ENCODE measurements around the gene DHCR7. TPM values are rescaled to one million over a fixed set of nuclear protein-coding genes. Genes with fewer than 3 reads are reported as not detected.

The DHCR7 gene
- total and polyA plus RNA-seq, 7 donors, result 4.9 to 15.1 (median 8.4) TPM

DNA sequence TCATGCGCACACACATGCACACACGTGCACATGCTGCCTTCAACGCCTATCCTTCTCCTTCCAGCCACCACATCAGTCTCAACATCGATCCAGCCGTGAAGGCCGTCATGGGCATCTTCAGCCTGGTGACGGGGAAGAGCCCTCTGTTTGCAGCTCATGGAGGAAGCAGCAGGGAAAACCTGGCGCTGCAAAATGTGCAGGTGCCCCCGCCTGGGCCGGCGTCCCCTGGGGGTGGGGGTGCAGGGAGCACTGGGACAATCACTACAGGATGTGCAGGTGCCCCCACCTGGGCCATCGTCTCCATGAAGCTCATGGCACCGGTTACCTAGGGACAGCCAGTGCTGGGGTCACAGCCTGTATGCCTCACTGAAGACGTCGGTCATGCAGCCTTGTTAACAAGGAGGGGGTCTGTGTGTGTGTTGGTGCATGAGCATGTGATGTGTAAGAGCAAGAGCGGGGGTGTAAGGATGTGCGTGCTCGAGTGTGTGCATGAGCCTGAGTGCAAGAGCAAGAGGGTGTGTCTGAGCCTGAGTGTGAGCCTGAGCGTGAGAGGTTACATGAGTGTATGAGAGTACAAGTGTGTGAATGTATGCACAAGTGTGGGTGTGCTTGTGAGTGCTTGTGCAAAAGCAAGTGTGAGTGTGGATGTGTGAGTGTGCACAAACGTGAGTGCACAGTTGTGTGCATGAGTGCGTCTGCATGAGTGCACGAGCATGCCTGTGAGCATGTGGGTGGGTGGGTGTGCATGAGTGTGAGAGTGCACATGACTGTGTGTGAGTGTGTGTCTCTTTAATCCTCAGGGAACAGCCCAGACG lies 36.3 kb upstream of the DHCR7 start:
- 92 to 93% (median 93%) methylated on average over 23 of the region's 23 CpGs for WGBS, 3 donors
- Histone ChIP-seq H3K4me3 (no peak overlapping the region), H3K4me1 (no peaks in the 10 kb centered on the region), H3K27me3 (ENCODE audit: insufficient read depth in 3 of 3, low read length in 2 of 3) (no peaks in the 10 kb centered on the region), H3K36me3 (ENCODE audit: insufficient read depth in 1 of 2, low read depth in 1 of 2) (peaks cover 0 to 74% of the 10 kb centered on the region in 2 donors), H3K9me3 (no peaks in the 10 kb centered on the region), H3K27ac (no peak overlapping the region)
- DNase-seq (no peak), ATAC-seq (no peak)
- intact Hi-C loops (cut with DNase I), result no loop called here
- TF ChIP-seq, protein P1, sequence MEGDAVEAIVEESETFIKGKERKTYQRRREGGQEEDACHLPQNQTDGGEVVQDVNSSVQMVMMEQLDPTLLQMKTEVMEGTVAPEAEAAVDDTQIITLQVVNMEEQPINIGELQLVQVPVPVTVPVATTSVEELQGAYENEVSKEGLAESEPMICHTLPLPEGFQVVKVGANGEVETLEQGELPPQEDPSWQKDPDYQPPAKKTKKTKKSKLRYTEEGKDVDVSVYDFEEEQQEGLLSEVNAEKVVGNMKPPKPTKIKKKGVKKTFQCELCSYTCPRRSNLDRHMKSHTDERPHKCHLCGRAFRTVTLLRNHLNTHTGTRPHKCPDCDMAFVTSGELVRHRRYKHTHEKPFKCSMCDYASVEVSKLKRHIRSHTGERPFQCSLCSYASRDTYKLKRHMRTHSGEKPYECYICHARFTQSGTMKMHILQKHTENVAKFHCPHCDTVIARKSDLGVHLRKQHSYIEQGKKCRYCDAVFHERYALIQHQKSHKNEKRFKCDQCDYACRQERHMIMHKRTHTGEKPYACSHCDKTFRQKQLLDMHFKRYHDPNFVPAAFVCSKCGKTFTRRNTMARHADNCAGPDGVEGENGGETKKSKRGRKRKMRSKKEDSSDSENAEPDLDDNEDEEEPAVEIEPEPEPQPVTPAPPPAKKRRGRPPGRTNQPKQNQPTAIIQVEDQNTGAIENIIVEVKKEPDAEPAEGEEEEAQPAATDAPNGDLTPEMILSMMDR (IDR thresholded peaks at IDR 0.05), result no peak

DNA sequence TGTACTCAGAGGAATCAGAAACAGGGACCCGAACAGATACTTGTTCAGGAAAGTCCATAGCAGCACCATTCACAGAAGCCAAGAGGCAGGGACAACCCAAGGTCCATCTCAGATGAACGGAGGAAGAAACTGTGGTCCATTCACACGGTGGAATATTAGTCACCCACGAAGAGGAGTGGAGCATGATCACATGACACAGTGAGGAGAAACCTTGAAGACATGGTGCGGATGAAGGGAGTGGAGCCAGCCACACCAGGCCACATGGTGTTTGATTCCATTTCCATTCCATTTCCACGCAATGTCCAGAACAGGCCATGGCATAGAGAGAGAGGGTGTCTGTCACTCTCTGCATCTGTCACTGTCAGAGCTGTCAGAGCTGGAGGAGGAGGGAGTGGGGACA lies 35.5 kb upstream of the DHCR7 start:
- ATAC-seq, result no peak
- DNase-seq, result no peak
- intact Hi-C loops (cut with DNase I), result no loop called here
- H3K4me3 ChIP-seq, result no peak overlapping the region
- H3K36me3 ChIP-seq (ENCODE audit: insufficient read depth in 1 of 2, low read depth in 1 of 2), result peaks cover 0 to 78% of the 10 kb centered on the region in 2 donors
- H3K4me1 ChIP-seq, result no peaks in the 10 kb centered on the region
- TF ChIP-seq, protein P1 (IDR thresholded peaks at IDR 0.05), result no peak
- no peaks in the 10 kb centered on the region for H3K27me3 ChIP-seq (ENCODE audit: insufficient read depth in 3 of 3, low read length in 2 of 3)
- 96 to 98% (median 98%) methylated on average over 6 of the region's 6 CpGs for WGBS, 3 donors
- no peaks in the 10 kb centered on the region for H3K9me3 ChIP-seq
- no peak overlapping the region for H3K27ac ChIP-seq

DNA sequence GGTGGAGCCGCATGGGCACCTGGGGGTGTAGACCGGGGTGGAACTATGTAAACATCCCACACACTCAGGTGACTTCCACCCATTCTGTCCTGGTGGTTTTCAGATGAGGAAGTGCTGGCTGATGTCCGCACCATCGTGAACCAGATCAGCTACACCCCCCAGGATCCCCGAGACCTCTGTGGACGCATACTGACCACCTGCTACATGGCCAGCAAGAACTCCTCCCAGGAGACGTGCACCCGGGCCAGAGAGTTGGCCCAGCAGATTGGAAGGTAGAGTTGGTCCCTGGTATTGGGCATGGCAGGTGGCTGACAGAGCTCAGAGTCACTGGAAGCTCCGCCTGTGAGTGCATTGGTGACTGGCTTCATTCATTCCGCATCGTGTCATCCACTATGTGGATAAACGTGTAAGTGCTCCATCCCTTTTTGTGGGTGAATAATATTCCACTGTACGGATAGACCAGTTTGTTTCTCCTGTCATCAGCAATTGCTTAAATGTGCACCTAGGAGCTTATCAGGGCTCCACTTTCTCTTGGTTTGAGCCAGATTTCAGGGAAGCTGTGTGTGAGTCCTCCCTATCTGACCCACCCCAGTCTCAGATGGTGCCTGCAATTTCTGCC lies 34.7 kb upstream of the DHCR7 start:
- Histone ChIP-seq H3K4me1 (no peaks in the 10 kb centered on the region), H3K4me3 (no peak overlapping the region), H3K9me3 (no peaks in the 10 kb centered on the region), H3K27me3 (ENCODE audit: insufficient read depth in 3 of 3, low read length in 2 of 3) (no peaks in the 10 kb centered on the region), H3K27ac (no peak overlapping the region), H3K36me3 (ENCODE audit: insufficient read depth in 1 of 2, low read depth in 1 of 2) (peaks cover 0 to 86% of the 10 kb centered on the region in 2 donors)
- ATAC-seq, result no peak
- TF ChIP-seq, protein P1 (IDR thresholded peaks at IDR 0.05), result no peak
- intact Hi-C loops (cut with DNase I), result no loop called here
- DNase-seq, result no peak
- WGBS, 3 donors, result 96 to 98% (median 97%) methylated on average over 13 of the region's 13 CpGs

DNA sequence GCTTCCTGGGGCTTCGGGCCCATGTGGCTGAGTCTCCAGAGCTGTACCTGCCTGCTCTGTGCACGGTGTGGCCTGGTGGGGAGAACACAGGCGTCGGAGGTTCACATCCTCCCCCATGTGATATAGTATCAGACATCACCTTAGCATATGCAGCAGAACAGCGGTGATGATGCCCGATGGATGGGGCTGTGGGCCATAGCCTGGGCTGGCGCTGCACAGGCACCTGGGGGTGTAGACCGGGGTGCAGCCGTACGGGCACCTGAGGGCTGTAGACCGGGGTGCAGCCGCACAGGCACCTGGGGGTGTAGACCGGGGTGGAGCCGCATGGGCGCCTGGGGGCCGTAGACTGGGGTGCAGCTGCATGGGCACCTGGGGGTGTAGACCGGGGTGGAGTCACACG lies 34.0 kb upstream of the DHCR7 start:
- DNase-seq (no peak), ATAC-seq (no peak)
- H3K36me3 ChIP-seq (ENCODE audit: insufficient read depth in 1 of 2, low read depth in 1 of 2), result peaks cover 0 to 91% of the 10 kb centered on the region in 2 donors
- H3K4me1 ChIP-seq, result no peaks in the 10 kb centered on the region
- no peaks in the 10 kb centered on the region for H3K9me3 ChIP-seq
- H3K27ac ChIP-seq, result no peak overlapping the region
- WGBS, 3 donors, result 95 to 99% (median 98%) methylated on average over 17 to 18 of the region's 18 CpGs
- intact Hi-C loops (cut with DNase I), result no loop called here
- no peaks in the 10 kb centered on the region for H3K27me3 ChIP-seq (ENCODE audit: insufficient read depth in 3 of 3, low read length in 2 of 3)
- no peak overlapping the region for H3K4me3 ChIP-seq
- TF ChIP-seq, protein P1 (IDR thresholded peaks at IDR 0.05), result no peak

Data from psoas muscle (tissue), 8 donors.